Subcutaneous adipose tissue (tissue), 4 donors: ENCODE results near the gene HNRNPA1. TPM values are rescaled to one million over a fixed set of nuclear protein-coding genes. Genes with fewer than 3 reads are reported as not detected.

ENCODE experiments used
- total RNA-seq, 4 donors: library from RNA; depleted of rRNA; stranded (reverse); fragments of >200 nt; gene quantifications; one replicate each; pipeline ENCODE4 v1.1.0, GENCODE V29; 2016
- TF ChIP-seq, protein P1 (sequence below): fragments of 450-650 bp; IDR thresholded peaks from one replicate; pipeline ENCODE4 v1.5.1; 2016; ENCODE audit warnings: low read depth, mild to moderate bottlenecking, control low read depth, antibody characterized with exemption, moderate library complexity

The HNRNPA1 gene
- total RNA-seq, 4 donors from 2014 or later, result 352 to 490 (median 450) TPM

GRCh38 chr12:54287261-54288157, 7.0 kb downstream of the HNRNPA1 start:
- TF ChIP-seq, protein P1, sequence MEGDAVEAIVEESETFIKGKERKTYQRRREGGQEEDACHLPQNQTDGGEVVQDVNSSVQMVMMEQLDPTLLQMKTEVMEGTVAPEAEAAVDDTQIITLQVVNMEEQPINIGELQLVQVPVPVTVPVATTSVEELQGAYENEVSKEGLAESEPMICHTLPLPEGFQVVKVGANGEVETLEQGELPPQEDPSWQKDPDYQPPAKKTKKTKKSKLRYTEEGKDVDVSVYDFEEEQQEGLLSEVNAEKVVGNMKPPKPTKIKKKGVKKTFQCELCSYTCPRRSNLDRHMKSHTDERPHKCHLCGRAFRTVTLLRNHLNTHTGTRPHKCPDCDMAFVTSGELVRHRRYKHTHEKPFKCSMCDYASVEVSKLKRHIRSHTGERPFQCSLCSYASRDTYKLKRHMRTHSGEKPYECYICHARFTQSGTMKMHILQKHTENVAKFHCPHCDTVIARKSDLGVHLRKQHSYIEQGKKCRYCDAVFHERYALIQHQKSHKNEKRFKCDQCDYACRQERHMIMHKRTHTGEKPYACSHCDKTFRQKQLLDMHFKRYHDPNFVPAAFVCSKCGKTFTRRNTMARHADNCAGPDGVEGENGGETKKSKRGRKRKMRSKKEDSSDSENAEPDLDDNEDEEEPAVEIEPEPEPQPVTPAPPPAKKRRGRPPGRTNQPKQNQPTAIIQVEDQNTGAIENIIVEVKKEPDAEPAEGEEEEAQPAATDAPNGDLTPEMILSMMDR, result no peak

DNA sequence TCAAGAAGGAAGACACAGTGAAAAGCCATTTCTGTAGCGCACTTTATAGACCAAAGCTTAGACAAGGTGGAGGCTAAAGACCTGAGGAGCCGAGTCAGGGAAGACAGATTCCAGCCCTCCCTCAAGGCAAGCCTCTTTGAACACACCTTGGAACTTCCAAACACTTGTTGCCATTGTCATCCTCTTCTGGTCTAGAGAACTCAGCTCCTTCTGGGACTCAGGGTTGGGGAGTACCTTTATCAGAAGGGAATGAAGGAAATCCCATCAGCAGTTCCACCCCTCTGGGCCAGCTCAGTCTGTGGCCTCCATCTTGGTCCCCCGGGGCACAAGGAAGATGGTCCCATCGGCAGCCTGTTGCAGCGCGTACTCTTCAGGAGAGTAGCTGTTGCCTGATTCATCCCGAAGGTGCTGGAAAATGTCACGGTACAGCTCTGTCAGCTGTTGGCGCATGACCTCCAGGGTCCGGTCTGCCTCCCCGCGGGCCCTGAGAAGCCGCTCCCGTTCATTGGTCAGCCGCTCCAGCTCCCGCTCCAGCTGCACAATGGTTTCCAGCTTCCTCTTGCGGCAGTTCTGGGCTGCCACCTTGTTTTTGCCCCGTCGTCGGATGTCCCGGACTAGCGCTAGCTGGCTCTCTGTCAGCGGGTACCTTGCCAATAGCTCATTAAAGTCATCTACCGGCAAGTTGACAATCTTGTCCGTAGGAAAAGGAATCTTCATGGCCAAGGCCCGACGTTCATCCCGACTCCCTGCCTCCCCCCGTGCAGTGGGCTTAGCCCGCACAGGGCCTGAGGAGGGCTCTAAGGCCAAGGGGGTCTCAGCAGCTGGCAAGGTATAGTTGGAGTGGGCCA, 11.8 kb downstream of the HNRNPA1 start:
- TF ChIP-seq, protein P1, result no peak

GRCh38 chr12:54292931-54293241, 12.4 kb downstream of the HNRNPA1 start:
- TF ChIP-seq, protein P1, result no peak

DNA sequence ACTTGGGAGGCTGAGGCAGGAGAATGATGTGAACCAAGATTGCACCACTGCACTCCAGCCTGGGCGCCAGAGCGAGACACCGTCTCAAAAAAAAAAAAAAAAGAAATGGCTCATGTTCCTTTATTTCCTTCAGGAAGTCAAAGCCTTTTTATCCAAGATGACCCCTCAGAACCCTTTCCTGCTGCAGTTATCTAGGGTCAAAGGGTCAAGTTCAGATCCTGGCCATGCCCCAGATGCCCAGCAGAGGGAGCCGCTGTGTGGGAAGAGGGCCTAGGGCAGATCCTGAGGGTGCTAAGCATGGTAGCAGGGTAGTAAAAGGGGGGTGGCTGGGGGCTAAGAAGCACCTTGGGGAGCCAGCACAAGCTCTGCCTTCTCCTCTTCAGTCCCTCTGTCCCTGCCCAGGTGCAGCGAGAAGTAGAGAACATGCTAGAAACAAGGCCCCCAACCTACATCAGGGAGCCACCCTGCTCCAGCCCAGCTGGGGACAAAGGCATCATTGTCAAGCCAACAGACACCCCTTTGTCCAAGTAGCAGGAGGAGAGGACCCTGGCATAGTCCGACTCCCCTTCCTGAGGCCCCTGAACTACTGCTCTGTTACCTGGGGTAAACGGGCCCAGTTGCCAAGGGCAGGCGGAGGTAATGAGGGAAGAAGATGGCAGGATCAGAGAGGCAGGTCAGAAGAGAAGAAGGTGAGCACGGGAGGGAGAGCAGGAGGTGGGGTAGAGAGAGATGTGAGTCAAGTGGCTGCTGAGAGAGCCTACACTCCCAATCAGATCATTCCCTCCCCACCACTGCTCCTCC, 13.8 kb downstream of the HNRNPA1 start:
- TF ChIP-seq, protein P1, result no peak

DNA sequence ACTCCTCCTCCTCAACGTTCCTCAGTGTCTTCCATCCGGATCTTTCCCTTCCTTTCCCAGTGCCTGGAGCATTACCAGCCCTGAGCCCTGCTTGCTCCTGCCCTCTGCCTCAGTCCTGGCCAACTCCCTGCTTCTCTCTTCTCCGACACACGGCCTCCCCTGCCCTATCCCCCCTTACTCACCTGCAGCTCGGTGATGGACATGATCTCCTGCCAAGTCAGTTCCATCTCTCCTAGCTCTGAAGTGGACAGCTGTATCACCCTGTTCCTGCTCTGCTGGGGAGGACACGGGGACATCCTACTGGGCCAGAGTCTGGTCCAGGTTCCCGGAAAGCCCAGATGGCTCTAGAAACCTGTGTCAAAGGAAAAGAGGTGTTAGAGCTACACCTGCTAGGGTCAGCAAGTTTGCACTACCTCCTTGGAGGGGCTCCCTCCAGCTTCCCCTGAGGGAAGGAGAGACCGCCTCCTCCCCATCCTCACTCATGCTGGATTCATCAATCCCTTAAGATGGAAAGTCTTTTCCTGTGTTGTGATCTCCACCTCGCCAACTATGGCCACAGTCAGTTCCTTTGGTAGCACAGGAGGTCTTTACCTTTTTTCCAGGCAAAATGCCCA, 14.5 kb downstream of the HNRNPA1 start:
- TF ChIP-seq, protein P1, result no peak

GRCh38 chr12:54296393-54297099, 16.0 kb downstream of the HNRNPA1 start:
- TF ChIP-seq, protein P1, result no peak
